Activated naive CD4-positive, alpha-beta T cell treated with anti-CD3 and anti-CD28 coated beads, Interleukin-2, amount 10 ng/mL, durations not matched to agents 7 days and 5 days (primary cell): Measurements from ENCODE around the gene DGCR8.

Source experiments
- CTCF ChIA-PET: fragments of 350-600 bp; sonication (Branson Sonifier 250); formaldehyde crosslinking; loops from one replicate; lab custom pipeline; 2021; ENCODE audit warnings: antibody characterized with exemption; lab: Charles Lee
- DNase-seq: peaks from one replicate; pipeline ENCODE4 v3.0.0-alpha.2; 2020
- H3K27ac Mint-ChIP-seq: one replicate; pipeline ENCODE4 v1.8.0; 2021; ENCODE audit warnings: mild to moderate bottlenecking, moderate library complexity, mixed read lengths
- H3K27me3 Mint-ChIP-seq: one replicate; pipeline ENCODE4 v1.8.0; 2021; ENCODE audit warnings: mild to moderate bottlenecking, mixed read lengths
- H3K36me3 Mint-ChIP-seq: one replicate; pipeline ENCODE4 v1.8.0; 2021; ENCODE audit warnings: mixed read lengths
- H3K4me1 Mint-ChIP-seq: one replicate; pipeline ENCODE4 v1.8.0; 2021; ENCODE audit warnings: mixed read lengths
- H3K4me3 Mint-ChIP-seq: one replicate; pipeline ENCODE4 v1.8.0; 2021; ENCODE audit warnings: mild to moderate bottlenecking, moderate library complexity, mixed read lengths
- H3K9me3 Mint-ChIP-seq: one replicate; pipeline ENCODE4 v1.8.0; 2021; ENCODE audit warnings: mixed read lengths

The DGCR8 gene

DNA sequence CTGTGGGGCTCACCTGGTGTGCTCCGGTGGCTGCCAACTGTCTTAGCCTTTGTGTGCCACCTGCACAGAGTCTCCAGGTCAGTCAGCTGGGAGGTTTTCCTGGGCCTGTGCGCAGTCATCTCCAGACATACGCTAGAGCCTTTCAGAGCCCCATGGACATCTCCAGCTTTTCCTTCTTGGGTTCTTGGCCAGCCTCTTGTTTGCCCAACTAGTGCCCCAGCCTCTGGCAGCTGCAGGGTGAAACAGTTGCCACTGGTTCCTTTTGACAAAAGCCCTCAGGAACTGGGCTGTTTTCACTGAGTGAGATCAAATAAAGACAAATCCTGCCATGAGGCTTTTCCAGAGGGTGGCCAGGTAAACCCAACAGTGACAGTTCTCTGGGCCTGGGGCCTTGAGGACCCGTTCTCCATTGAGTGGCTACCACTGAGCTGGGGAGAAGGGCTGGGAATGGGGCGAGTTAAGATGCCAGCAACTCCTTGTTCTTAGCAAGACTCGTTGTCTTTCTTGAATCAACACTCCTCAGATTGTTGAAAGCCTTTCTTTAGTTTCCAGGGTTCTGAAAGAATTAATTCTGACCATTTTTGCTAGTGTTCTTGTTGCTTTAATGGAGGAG, 19.2 kb downstream of the DGCR8 start:
- no peak for DNase-seq
- peaks cover 3% of the 10 kb centered on the region for H3K9me3 Mint-ChIP-seq
- H3K36me3 Mint-ChIP-seq: peaks cover 67% of the 10 kb centered on the region
- H3K27ac Mint-ChIP-seq: peak overlapping the region; percentile 81
- no peaks in the 10 kb centered on the region for H3K27me3 Mint-ChIP-seq
- CTCF ChIA-PET: interaction anchor here (0.7 kb wide), 1 partner anchor 18 kb away, joined by 3 read pairs; no protein-coding TSS in a partner anchor
- H3K4me1 Mint-ChIP-seq: peaks cover 51% of the 10 kb centered on the region
- H3K4me3 Mint-ChIP-seq: no peak overlapping the region

- DNase-seq: no peak
- Mint-ChIP-seq H3K9me3 (peaks cover under 1% of the 10 kb centered on the region), H3K27ac (no peak overlapping the region), H3K4me3 (no peak overlapping the region), H3K27me3 (no peaks in the 10 kb centered on the region), H3K36me3 (peaks cover 51% of the 10 kb centered on the region), H3K4me1 (peaks cover 43% of the 10 kb centered on the region)
- CTCF ChIA-PET: interaction anchor here (0.6 to 1.4 kb wide), 3 partner anchors 11 to 218 kb away, joined by 3 to 5 read pairs (median 4); partner anchors contain the start of gene DGCR6L
Observed at GRCh38 chr22:20101638-20102037, 21.6 kb downstream of the DGCR8 start.

DNA sequence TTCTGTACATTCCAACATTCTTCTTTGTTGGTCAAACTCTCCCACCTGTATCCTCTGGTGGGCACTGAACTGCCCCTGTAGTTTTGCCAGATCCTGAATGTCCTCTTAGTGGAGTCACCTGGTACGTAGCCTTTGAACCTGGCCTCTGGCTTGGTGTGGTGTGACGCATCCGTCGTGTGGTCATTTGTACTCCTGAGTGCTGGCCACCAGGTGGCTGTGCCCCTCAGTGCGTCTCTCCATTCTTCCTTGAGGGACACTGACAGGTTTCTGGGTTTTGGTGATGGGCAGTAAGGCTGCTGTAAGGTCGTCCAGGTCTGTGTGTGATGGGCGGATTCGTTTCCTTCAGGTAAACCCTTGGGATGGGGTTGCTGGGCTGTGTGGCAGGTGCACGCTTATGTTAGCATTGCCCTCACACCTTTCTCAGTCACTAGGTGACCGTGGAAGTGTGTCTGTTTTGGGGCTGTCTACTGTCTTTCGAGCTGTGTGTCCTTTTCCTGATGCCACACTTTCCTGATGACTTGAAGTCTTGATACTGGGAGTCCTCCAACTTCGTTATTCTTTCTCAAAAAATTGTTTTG, 22.3 kb downstream of the DGCR8 start:
- DNase-seq: no peak

DNA sequence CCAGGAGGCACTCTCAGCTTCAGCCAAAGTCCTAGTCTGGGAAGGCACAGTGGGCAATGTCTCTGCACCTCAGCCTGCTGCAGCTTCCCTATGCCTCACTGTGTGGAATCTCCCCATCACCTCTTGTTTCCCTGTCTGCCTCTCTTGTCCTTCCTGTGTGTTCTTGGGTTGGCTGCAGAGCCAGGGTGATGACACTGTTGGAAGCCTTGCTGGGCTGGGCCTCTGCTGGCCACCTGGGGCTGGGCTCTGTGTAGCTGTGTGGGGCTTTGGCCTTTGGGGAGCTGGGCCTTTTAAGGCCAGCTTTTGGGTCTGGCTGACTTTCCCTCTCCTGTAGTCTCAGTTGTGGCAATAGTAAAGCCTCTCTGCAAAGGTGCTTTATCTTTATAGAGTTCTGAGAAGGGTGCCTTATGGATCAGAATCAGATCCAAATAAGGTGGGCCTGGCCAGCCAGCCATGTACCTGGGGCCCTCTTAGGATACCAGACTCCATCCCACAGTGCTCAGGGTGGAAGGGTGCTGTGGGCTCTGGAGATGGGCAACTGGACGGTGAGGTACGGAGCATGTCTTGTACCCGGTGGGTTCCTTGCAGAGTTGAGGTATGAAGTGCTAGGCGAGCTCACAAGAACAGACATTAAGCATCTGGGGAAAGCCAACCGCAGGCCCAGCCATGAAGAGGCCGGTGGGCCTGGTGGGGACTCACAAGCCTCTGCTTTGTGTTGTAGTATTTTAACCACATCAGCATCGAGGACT, 25.6 kb downstream of the DGCR8 start:
- peaks cover 38% of the 10 kb centered on the region for H3K36me3 Mint-ChIP-seq
- no peak for DNase-seq

More for the DNA sequence above, 22.3 kb downstream of the DGCR8 start:
- Mint-ChIP-seq H3K27ac (no peak overlapping the region), H3K4me1 (peaks cover 41% of the 10 kb centered on the region), H3K36me3 (peaks cover 50% of the 10 kb centered on the region), H3K9me3 (no peaks in the 10 kb centered on the region), H3K4me3 (no peak overlapping the region), H3K27me3 (no peaks in the 10 kb centered on the region)
- CTCF ChIA-PET: no interaction called here

DNA sequence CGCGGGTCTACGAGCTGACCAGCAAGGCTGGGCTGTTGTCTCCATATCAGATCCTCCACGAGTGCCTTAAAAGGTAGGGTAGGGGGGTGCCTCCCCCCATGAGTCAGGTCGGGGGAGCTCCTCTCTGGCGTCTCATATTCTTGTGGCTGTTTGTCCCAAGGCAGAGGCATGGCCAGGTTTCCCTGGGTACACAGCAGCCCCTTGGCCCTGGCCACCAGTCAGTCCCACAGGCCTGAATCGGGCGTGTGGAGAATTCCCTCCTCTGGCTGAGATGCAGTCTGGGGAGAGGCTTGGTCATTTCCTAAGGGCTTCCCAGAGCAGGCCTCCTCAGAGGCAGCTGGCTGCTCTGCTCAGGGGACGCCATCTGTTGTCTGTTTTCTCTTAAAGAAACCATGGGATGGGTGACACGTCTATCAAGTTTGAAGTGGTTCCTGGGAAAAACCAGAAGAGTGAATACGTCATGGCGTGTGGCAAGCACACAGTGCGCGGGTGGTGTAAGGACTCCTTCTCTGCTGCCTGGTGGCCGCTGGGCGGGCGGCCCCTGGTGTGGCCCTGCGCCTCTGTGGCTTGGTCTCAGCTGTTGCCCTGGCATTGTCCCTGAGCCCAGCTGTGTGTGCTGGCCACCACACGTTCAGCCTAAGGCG, 26.3 kb downstream of the DGCR8 start:
- Mint-ChIP-seq H3K27ac (peak overlapping the region; percentile 24), H3K36me3 (peaks cover 38% of the 10 kb centered on the region), H3K27me3 (no peaks in the 10 kb centered on the region), H3K4me1 (peaks cover 11% of the 10 kb centered on the region), H3K9me3 (no peaks in the 10 kb centered on the region), H3K4me3 (no peak overlapping the region)
- no peak for DNase-seq
- CTCF ChIA-PET: interaction anchor here (0.8 kb wide), 1 partner anchor 136 kb away, joined by 3 read pairs; no protein-coding TSS in a partner anchor

More for the DNA sequence above, 25.6 kb downstream of the DGCR8 start:
- CTCF ChIA-PET: no interaction called here
- H3K9me3 Mint-ChIP-seq: no peaks in the 10 kb centered on the region
- H3K27me3 Mint-ChIP-seq: no peaks in the 10 kb centered on the region
- H3K4me3 Mint-ChIP-seq: no peak overlapping the region
- peaks cover 14% of the 10 kb centered on the region for H3K4me1 Mint-ChIP-seq
- peak overlapping the region; percentile 19 for H3K27ac Mint-ChIP-seq

GRCh38 chr22:20106849-20107237, 26.8 kb downstream of the DGCR8 start:
- Mint-ChIP-seq H3K36me3 (peaks cover 39% of the 10 kb centered on the region), H3K4me3 (no peak overlapping the region), H3K27ac (no peak overlapping the region), H3K9me3 (no peaks in the 10 kb centered on the region), H3K27me3 (no peaks in the 10 kb centered on the region), H3K4me1 (peaks cover 9% of the 10 kb centered on the region)
- CTCF ChIA-PET: interaction anchor here (0.8 kb wide), 1 partner anchor 137 kb away, joined by 3 read pairs; no protein-coding TSS in a partner anchor
- DNase-seq: no peak

DNA sequence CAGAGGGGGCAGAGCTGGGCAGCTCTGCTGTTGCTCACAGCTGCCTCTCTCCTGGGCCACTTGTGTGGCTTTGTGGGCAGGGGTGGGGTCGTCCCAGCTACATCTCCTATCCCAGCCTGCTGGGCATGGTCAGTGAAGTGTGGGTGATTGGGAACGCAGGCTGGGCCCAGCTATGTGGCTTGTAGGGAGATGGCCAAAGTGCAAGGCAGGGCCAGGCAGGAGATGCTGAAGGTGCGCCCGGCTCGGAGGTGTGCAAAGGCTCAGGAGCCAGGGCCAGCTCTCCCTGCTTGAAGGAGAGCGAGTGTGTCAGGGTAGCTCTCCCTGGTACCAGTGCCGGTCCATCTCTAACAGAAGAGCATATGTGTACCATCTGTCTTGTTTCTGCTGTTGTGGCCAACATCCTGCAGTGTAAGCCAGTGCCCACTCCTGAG, 27.4 kb downstream of the DGCR8 start:
- Mint-ChIP-seq H3K4me3 (no peak overlapping the region), H3K9me3 (no peaks in the 10 kb centered on the region), H3K27ac (no peak overlapping the region)

DNA sequence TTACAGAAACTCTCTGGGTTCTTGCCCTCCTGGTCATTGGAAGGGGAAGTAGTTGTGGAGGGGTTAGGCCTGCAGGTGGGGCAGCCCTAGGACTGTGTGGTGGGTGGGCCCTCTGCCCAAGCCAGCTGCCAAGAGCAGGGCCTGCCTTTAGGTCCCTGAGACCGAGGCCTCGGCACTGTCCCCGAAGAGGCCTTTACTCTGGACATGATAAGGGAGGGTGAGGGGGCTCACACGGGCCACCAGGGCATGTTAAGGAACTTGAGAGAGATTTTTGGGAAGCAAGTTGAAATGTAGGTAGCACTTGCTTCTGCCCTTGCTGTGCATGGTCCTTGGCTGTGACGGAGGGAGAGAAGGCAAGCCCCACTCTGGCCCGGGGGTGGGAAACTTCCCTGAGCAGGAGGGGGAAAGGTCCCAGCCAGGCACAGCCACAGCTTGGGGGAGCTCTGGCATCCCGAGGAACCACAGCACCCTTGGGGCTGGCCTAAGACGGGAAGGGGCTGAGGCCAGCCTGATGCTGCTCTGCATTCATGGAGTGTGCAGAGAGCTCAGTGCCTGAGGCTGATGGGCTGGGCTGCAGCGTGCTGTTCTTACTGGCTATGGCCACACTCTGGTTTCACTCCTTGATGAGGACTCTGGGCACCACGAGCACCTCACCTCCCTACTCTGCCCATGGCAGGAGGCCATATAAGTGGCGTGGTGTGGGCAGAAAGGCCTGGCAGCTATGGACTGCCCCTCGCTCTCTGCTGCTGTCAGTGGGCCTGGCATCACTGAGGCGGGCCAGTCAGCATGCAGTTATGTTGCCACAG, 28.1 kb downstream of the DGCR8 start:
- Mint-ChIP-seq H3K4me3 (no peak overlapping the region), H3K36me3 (peaks cover 36% of the 10 kb centered on the region), H3K27ac (no peak overlapping the region), H3K9me3 (no peaks in the 10 kb centered on the region), H3K4me1 (peaks cover 8% of the 10 kb centered on the region), H3K27me3 (no peaks in the 10 kb centered on the region)
- no peak for DNase-seq
- CTCF ChIA-PET: interaction anchor here (1.3 kb wide), 1 partner anchor 27 kb away, joined by 3 read pairs; no protein-coding TSS in a partner anchor

More for the DNA sequence above, 27.4 kb downstream of the DGCR8 start:
- CTCF ChIA-PET: interaction anchor here (0.8 kb wide), 1 partner anchor 138 kb away, joined by 3 read pairs; no protein-coding TSS in a partner anchor
- peaks cover 8% of the 10 kb centered on the region for H3K4me1 Mint-ChIP-seq
- H3K36me3 Mint-ChIP-seq: peaks cover 38% of the 10 kb centered on the region
- no peaks in the 10 kb centered on the region for H3K27me3 Mint-ChIP-seq
- DNase-seq: no peak

GRCh38 chr22:20108757-20109230, 28.8 kb downstream of the DGCR8 start:
- CTCF ChIA-PET: interaction anchor here (1.3 kb wide), 1 partner anchor 28 kb away, joined by 3 read pairs; no protein-coding TSS in a partner anchor
- Mint-ChIP-seq H3K27me3 (no peaks in the 10 kb centered on the region), H3K9me3 (no peaks in the 10 kb centered on the region), H3K4me3 (no peak overlapping the region), H3K27ac (no peak overlapping the region), H3K4me1 (peaks cover 8% of the 10 kb centered on the region), H3K36me3 (peaks cover 32% of the 10 kb centered on the region)
- no peak for DNase-seq

DNA sequence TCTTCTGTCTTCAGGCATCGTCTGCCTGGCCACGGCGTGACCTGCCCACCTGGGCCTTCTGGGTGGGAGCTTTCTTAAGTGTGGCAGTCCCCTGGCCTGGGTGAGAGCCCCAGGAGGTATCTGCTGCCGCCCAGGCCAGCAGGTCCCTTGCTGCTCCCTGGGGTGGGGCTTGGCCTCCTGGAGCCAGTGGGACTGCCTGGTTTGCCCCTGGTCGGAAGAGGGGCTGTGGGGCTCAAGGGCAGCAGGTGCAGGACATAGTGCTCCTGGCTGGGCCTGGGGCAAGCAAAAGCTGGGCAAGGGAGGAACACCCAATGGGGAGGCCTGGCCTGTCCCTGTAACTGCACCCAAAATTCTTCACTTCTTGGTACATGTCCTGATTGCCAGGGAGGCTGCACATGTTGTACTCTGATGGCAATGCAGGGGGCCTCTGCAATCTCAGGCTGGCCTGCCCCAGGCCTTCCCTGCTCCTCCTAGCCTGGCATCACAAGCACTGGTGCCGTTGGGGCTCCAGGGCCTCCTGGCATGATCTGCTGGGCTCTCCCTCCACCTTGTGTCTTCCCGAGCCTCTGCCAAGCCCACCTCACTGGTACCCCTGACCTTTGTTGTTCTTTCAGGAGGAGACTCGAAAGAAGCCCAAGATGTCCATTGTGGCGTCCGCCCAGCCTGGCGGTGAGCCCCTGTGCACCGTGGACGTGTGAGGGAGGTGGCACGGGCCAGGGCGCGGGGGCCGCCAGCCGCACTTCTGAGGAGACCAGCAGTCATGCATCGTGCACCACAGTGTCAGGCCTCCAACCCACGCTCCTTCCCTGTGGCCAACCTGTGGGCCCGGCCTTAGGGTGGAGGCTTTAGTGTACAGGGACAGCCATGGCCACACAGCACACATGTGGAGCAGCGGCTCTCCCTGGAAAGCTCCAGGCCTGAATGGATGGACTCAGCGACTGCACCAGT, 29.6 kb downstream of the DGCR8 start:
- H3K27ac Mint-ChIP-seq: no peak overlapping the region
- peaks cover 13% of the 10 kb centered on the region for H3K4me1 Mint-ChIP-seq
- H3K9me3 Mint-ChIP-seq: no peaks in the 10 kb centered on the region
- DNase-seq: no peak
- H3K27me3 Mint-ChIP-seq: no peaks in the 10 kb centered on the region
- H3K36me3 Mint-ChIP-seq: peaks cover 38% of the 10 kb centered on the region
- CTCF ChIA-PET: interaction anchor here (1.0 to 1.3 kb wide), 2 partner anchors 14 to 28 kb away, joined by 3 to 4 read pairs; no protein-coding TSS in a partner anchor
- H3K4me3 Mint-ChIP-seq: no peak overlapping the region

DNA sequence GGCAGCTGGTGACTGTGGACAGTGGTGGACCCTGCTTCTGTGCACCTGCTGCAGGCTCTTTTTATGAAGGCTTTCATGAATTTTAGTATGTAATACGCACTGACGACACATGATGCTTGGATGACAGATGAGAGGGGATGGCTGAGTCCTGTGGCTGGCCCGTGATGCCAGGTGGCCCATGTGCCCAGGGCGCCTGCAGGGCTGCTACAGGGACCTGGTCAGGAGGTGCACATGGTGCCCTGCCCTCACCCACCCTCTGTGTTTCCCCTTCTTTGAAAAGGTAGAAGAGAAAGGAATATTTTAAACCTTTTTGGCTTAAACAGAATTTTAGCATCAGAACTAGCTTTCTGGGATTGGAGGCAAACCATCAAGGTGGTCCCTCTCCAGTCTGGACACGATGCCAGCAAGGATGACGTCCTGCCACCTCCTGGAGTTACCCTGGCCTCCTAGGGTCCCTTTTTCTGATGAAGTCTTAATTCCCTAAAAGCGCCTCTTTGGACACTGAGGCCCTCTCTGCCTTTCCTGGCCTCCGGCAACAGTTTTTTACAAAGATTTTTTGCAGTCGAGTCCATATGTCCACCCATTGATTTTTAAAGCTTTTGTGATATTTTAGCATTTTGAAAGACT, 30.4 kb downstream of the DGCR8 start:
- H3K9me3 Mint-ChIP-seq: no peaks in the 10 kb centered on the region
- peaks cover 19% of the 10 kb centered on the region for H3K4me1 Mint-ChIP-seq
- H3K27ac Mint-ChIP-seq: peak overlapping the region; percentile 46
- H3K27me3 Mint-ChIP-seq: no peaks in the 10 kb centered on the region
- CTCF ChIA-PET: interaction anchor here (1.0 to 1.4 kb wide), 3 partner anchors 15 to 139 kb away, joined by 4 read pairs; no protein-coding TSS in a partner anchor
- H3K36me3 Mint-ChIP-seq: peaks cover 40% of the 10 kb centered on the region
- no peak for DNase-seq
- no peak overlapping the region for H3K4me3 Mint-ChIP-seq
